ENCODE results near the gene NEK6. TPM values are rescaled to one million over a fixed set of nuclear protein-coding genes. Genes with fewer than 3 reads are reported as not detected.
A peak's percentile ranks its signal among the peaks of the same experiment; 100 is the strongest.

Gene NEK6
- 62.8 and 72.6 TPM in 2 replicates for total RNA-seq (2014; rRNA removed)
- 89.5 TPM for polyA plus RNA-seq (2012)

GRCh38 chr9:124257844-124258606 is at the start of gene NEK6:
NEK6 (plus strand) TSS chr9:124257949; CDS start chr9:124301965, 44,016 bp downstream.
- DNase-seq (ENCODE audit: low read depth), result peak; percentile 62

- DNase-seq (ENCODE audit: low read depth), result no peak
Measured at GRCh38 chr9:124208571-124208970, 49.2 kb upstream of the NEK6 start.

GRCh38 chr9:124209279-124209678 is 48.5 kb upstream of the NEK6 start:
- DNase-seq (ENCODE audit: low read depth), result no peak

GRCh38 chr9:124209774-124210173 is 48.0 kb upstream of the NEK6 start:
- no peak for DNase-seq (ENCODE audit: low read depth)

GRCh38 chr9:124210697-124211096 is 47.1 kb upstream of the NEK6 start:
- DNase-seq (ENCODE audit: low read depth), result no peak

GRCh38 chr9:124212381-124213050 is 45.2 kb upstream of the NEK6 start:
- peak; percentile 45 for DNase-seq (ENCODE audit: low read depth)

GRCh38 chr9:124213396-124213795 is 44.4 kb upstream of the NEK6 start:
- no peak for DNase-seq (ENCODE audit: low read depth)

GRCh38 chr9:124214116-124214515 is 43.6 kb upstream of the NEK6 start:
- DNase-seq (ENCODE audit: low read depth), result no peak

GRCh38 chr9:124214596-124215367 is 43.0 kb upstream of the NEK6 start:
- no peak for DNase-seq (ENCODE audit: low read depth)

GRCh38 chr9:124215368-124215910 is 42.3 kb upstream of the NEK6 start:
- no peak for DNase-seq (ENCODE audit: low read depth)

- DNase-seq (ENCODE audit: low read depth), result no peak
Measured at GRCh38 chr9:124215956-124216355, 41.8 kb upstream of the NEK6 start.

GRCh38 chr9:124216474-124217176 is 41.1 kb upstream of the NEK6 start:
- no peak for DNase-seq (ENCODE audit: low read depth)

- DNase-seq (ENCODE audit: low read depth), result no peak
Measured at GRCh38 chr9:124217836-124218437, 39.8 kb upstream of the NEK6 start.

GRCh38 chr9:124218438-124218982 is 39.2 kb upstream of the NEK6 start:
- peak; percentile 54 for DNase-seq (ENCODE audit: low read depth)

- DNase-seq (ENCODE audit: low read depth), result no peak
Measured at GRCh38 chr9:124218987-124219461, 38.7 kb upstream of the NEK6 start.

GRCh38 chr9:124220946-124221451 is 36.8 kb upstream of the NEK6 start:
- DNase-seq (ENCODE audit: low read depth), result no peak

GRCh38 chr9:124221676-124222075 is 36.1 kb upstream of the NEK6 start:
- DNase-seq (ENCODE audit: low read depth), result no peak

GRCh38 chr9:124222109-124222508 is 35.6 kb upstream of the NEK6 start:
- DNase-seq (ENCODE audit: low read depth), result no peak

GRCh38 chr9:124222918-124223720 is 34.6 kb upstream of the NEK6 start:
- DNase-seq (ENCODE audit: low read depth), result no peak
